ENCODE data around the gene ICE2.
"Not testable (repeated sequence)": the region's sequence is repeated elsewhere in the genome, so short reads cannot be mapped to it uniquely, and the experiment has no call there.

The ICE2 gene

DNA sequence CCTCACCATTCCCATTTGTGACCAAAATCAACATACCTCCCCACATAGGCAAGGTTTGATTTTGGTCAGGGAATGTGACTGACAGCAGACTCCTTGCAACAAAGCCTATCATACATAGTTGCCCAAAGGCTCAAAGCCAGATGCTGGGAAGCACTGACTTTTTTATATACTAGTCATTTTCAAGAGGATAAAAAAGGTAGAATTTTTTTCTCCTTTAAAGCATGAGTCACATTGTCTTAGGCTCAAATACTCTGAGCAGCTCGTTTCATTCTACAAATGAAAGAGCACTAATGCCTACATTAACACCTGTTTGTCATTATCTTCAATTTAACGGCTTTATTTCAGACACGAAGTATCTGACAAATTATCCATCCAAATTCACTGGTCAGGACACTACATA is 36.2 kb downstream of the ICE2 start:
- DNase-seq (ENCODE audit: low spot score), result no peak

DNA sequence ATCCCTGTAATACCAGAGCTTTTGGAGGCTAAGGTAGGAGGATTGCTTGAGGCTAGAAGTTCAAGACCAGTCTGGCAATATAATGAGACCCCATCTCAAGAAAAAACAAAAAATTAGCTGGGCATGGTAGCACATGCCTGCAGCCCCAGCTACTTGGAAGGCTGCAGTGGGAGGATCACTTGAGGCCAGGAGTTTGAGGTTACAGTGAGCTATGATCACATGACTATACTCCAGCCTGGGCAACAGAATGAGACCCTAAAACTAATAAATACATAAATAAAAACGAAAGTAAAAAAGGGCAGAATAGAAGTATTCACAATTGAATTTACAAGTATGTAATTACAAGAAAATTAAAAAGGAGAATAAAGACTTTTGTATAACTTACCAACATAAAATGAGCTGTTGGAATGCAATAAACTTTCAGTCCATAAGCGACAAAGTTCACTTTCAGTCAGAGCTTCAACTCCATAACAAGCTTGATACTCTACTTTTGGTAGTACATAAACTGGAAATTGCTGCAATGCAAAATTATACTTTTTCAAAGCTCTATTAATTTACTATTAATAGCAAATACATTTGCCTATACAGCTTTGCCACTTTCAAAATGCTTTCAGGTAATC is 36.8 kb downstream of the ICE2 start:
- DNase-seq (ENCODE audit: low spot score), result no peak

DNA sequence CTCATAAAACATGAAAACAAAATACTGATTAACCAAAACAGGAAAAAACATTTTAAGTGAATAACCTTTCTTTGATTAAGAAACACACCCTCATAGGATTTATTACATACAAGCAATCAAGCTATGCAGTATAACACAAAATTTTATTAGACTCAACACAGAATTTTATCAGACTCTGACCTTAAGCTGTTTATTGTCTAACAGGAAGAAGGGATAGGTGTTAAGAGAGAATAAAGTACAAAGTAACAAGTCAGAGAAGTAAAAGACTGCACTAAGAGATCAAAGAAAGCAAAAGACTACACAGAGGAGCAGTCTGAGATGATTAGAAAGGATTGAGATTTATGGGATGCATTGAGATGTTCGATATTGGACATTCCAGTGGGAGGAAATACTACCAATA is 37.6 kb downstream of the ICE2 start:
- DNase-seq (ENCODE audit: low spot score), result no peak

DNA sequence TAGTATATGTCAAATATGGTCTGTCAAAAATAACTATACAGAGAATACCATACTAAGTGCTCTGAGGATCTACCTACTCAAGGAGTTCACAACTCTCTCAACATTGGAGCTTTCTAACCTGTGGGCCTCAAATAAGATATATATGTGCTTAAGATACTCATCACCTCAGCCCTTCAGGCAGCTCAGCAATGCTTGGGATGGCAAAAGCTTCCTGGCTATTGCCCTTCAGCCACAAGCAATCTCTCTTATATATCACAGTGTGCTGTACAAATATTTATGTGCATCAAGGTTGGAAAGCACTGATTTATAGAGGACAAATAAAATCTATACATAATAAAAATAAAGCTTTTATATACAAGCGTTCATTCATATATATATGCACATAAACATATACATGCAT is 40.3 kb downstream of the ICE2 start:
- no peak for DNase-seq (ENCODE audit: low spot score)

GRCh38 chr15:60428935-60429334 is 50.0 kb downstream of the ICE2 start:
- no peak for DNase-seq (ENCODE audit: low spot score)

- DNase-seq (ENCODE audit: low spot score), result no peak
Measured at GRCh38 chr15:60426870-60427508, 52.0 kb downstream of the ICE2 start.

GRCh38 chr15:60425461-60425860 is 53.5 kb downstream of the ICE2 start:
- DNase-seq (ENCODE audit: low spot score), result no peak

DNA sequence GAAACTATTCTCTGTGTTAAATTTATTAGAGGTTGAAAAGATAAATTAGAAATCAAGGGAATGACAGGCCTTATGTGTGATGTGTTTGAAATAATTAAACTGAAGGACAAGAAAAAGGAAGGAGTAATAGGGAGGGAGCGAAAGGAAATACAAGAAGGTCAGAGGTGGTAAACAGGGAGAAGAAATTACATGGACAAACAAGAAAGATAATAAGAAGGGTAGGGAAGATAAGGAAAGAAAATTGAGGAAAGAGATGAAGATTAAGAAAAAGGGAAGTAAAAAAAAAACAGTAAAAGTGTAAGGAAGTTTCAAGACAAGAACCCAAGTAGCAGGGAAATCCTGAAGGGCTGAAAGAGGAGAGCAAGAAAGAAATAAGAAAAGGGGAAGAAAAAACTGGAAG is 54.9 kb downstream of the ICE2 start:
- no peak for DNase-seq (ENCODE audit: low spot score)

GRCh38 chr15:60423537-60423936 is 55.4 kb downstream of the ICE2 start:
- no peak for DNase-seq (ENCODE audit: low spot score)

GRCh38 chr15:60421544-60421943 is 57.4 kb downstream of the ICE2 start:
- DNase-seq (ENCODE audit: low spot score), result no peak

- no peak for DNase-seq (ENCODE audit: low spot score)
Measured at GRCh38 chr15:60420203-60420716, 58.7 kb downstream of the ICE2 start.

DNA sequence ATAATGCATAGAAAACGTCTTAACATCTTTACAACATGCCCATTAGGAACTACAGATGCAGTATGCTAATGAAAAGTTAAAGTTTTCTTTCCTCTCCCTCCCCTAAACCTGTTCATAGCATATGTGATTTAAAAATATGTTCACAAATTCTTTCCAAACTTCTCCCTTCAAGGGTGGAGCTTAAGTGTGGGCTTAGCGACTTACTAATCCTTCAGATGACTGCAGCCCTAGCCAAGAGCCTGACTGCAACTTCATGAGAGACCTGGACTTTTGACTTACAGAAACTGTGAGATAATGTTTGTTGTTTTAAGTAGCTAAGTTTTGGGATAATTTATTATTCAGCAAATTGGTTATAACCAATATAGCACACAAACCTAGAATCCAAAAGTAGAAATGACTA is 59.2 kb downstream of the ICE2 start:
- DNase-seq (ENCODE audit: low spot score), result no peak

GRCh38 chr15:60418096-60418495 is 60.8 kb downstream of the ICE2 start:
- DNase-seq (ENCODE audit: low spot score), result no peak

GRCh38 chr15:60417112-60417511 is 61.8 kb downstream of the ICE2 start:
- no peak for DNase-seq (ENCODE audit: low spot score)

DNA sequence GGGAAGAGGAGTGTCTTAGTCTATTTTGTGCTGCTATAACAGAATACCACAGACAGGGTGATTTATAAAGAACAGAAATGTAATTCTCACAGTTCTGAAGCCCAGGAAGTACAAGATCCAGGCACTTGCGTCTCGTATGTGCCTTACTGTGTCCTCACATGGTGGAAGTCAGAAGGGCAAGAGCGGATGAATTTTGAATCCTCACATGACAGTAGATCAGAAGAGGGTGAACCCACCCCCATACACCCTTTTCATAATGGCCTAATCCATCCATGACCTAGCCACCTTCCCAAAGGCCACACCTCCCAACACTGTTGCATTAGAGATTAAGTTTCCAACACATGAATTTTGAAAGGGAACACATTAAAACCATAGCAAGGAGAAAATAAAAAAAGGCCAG is 62.5 kb downstream of the ICE2 start:
- no peak for DNase-seq (ENCODE audit: low spot score)

- no peak for DNase-seq (ENCODE audit: low spot score)
Measured at GRCh38 chr15:60414016-60414682, 64.8 kb downstream of the ICE2 start.

GRCh38 chr15:60413231-60413824 is 65.6 kb downstream of the ICE2 start:
- no peak for DNase-seq (ENCODE audit: low spot score)

- not testable (repeated sequence) for DNase-seq (ENCODE audit: low spot score)
Measured at GRCh38 chr15:60412807-60413206, 66.1 kb downstream of the ICE2 start.

DNA sequence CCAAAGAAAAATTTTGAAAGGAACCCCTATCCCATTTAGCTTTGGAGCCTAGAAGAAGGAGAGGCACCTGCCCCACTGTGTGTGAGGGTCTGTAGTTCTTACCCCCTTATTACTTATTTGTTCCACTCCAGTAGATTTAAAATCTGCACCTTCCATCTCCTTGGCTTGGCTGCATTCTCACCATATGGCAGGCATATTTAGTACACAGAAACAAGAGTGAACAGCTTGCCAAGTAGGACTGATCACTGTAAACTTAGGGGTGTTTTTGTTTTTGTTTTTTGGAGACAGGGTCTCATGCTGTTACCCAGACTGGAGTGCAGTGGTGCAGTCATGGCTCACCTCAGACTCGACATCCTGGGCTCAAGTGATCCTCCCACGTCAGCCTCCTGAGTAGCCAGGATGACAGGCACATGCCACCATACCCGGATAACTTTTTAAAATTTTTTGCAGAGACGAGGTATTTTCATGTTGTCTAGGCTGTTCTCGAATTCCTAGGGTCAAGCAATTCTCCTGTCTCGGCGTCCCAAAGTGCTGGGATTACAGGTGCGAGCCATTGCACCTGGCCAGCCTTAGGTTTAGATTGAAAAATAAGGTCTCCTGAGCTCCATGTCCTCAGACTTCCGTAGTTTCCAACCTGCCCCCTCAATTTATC is 67.0 kb downstream of the ICE2 start:
- DNase-seq (ENCODE audit: low spot score), result no peak

- DNase-seq (ENCODE audit: low spot score), result not testable (repeated sequence)
Measured at GRCh38 chr15:60410350-60410749, 68.6 kb downstream of the ICE2 start.

DNA sequence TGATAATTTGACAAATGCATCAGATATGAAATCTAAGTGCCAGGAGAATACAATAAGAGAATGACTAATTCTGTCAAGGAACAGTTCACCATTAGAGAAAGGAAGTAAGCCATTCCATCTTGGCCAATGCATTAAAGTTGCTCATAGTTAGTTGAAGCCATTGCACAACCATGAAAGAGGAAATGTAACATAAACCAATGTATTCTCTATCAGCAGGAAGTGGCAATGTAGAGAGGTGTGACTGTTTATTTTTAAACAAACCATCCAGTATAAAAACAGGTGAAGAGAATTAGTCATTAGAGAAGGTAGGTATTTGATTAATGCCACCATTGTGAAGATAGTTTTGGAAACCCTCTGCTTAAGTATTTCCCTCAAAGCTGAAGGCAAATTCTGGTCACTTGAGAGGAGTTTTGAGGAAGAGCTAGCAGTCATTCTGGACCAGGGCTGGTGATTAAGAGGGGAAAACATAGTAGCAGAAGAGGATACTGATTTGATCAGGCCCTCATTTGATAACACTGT is 70.4 kb downstream of the ICE2 start:
- peak; percentile 28 for DNase-seq (ENCODE audit: low spot score)

GRCh38 chr15:60407415-60407805 is 71.5 kb downstream of the ICE2 start:
- DNase-seq (ENCODE audit: low spot score), result no peak

All from NAMALWA (cell line).